IPS-15b (cell line): Measurements from ENCODE around the gene NXPH3.

ENCODE experiments used
- H3K27me3 ChIP-seq: one replicate; pipeline ENCODE4 v1.6.1; 2013; ENCODE audit warnings: low read length; ENCODE audit not compliant: control insufficient read depth, insufficient read depth
- H3K36me3 ChIP-seq: one replicate; pipeline ENCODE4 v1.6.1; 2013; ENCODE audit warnings: low read length; ENCODE audit not compliant: control insufficient read depth, insufficient read depth
- H3K4me1 ChIP-seq: one replicate; pipeline ENCODE4 v1.6.1; 2013; ENCODE audit warnings: mild to moderate bottlenecking, low read length; ENCODE audit not compliant: control insufficient read depth, insufficient read depth
- H3K4me3 ChIP-seq: one replicate; pipeline ENCODE4 v1.5.1; 2013; ENCODE audit warnings: low read depth, low read length
- H3K9ac ChIP-seq: one replicate; pipeline ENCODE4 v1.6.1; 2013; ENCODE audit warnings: low read depth, mild to moderate bottlenecking, low read length
- H3K9me3 ChIP-seq: one replicate; pipeline ENCODE4 v1.6.1; 2013; ENCODE audit warnings: mild to moderate bottlenecking, low read length; ENCODE audit not compliant: control insufficient read depth, insufficient read depth

The NXPH3 gene

DNA sequence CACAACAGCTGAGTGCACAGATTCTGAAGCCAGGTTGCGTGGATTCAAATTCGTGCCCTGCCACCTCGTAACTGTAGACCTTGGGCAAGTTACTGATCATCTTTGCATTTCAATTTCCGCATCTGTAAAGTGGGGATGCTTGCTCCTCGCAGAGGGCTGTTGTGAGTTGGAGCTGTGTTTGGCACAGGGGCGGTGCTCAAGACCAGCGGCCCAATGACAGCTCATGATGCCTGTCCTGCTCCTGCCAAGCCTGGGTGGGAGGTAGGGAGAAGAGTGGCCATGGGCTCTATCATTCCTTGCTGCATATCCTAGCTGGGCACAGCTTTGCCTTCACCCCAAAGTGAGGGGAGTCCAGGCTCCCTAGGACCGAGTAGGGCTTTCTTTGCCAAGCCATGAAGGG lies 12.6 kb downstream of the NXPH3 start:
- Histone ChIP-seq H3K27me3 (no peaks in the 10 kb centered on the region), H3K9me3 (no peaks in the 10 kb centered on the region), H3K36me3 (no peaks in the 10 kb centered on the region), H3K4me1 (no peaks in the 10 kb centered on the region), H3K9ac (no peak overlapping the region), H3K4me3 (no peak overlapping the region)

GRCh38 chr17:49588726-49589576 lies 13.3 kb downstream of the NXPH3 start:
- no peaks in the 10 kb centered on the region for H3K4me1 ChIP-seq
- no peak overlapping the region for H3K4me3 ChIP-seq
- no peak overlapping the region for H3K9ac ChIP-seq
- H3K9me3 ChIP-seq: no peaks in the 10 kb centered on the region
- no peaks in the 10 kb centered on the region for H3K36me3 ChIP-seq
- H3K27me3 ChIP-seq: no peaks in the 10 kb centered on the region

- H3K4me1 ChIP-seq: no peaks in the 10 kb centered on the region
- no peak overlapping the region for H3K4me3 ChIP-seq
- no peak overlapping the region for H3K9ac ChIP-seq
- H3K9me3 ChIP-seq: no peaks in the 10 kb centered on the region
- no peaks in the 10 kb centered on the region for H3K27me3 ChIP-seq
- H3K36me3 ChIP-seq: no peaks in the 10 kb centered on the region
Measured at GRCh38 chr17:49589577-49589927, 13.9 kb downstream of the NXPH3 start.

DNA sequence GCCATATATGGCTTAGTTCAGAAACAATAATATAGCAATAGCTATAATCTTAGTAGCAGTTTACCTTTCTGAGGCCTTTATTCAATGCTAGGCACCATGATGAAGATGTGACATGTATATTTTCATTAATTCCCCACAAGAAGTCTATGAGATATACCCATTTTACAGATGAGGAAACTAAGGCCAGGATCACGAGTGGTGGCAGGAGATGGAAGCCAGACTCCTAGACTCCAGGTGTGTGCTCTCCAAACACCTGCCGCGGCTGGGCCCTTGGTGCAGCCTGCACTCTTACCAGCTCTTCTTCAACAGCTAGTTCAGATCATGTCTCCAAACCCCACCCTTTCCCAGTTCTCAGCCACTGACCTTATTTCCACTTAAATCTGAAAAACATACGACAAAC lies 15.2 kb downstream of the NXPH3 start:
- Histone ChIP-seq H3K27me3 (no peaks in the 10 kb centered on the region), H3K4me3 (no peak overlapping the region), H3K4me1 (no peaks in the 10 kb centered on the region), H3K9me3 (no peaks in the 10 kb centered on the region), H3K9ac (no peak overlapping the region), H3K36me3 (no peaks in the 10 kb centered on the region)

- Histone ChIP-seq H3K27me3 (no peaks in the 10 kb centered on the region), H3K4me1 (no peaks in the 10 kb centered on the region), H3K9me3 (no peaks in the 10 kb centered on the region), H3K9ac (no peak overlapping the region), H3K4me3 (no peak overlapping the region), H3K36me3 (no peaks in the 10 kb centered on the region)
Measured at GRCh38 chr17:49592263-49592662, 16.6 kb downstream of the NXPH3 start.

- no peak overlapping the region for H3K4me3 ChIP-seq
- peaks cover 4% of the 10 kb centered on the region for H3K36me3 ChIP-seq
- no peak overlapping the region for H3K9ac ChIP-seq
- no peaks in the 10 kb centered on the region for H3K27me3 ChIP-seq
- H3K4me1 ChIP-seq: no peaks in the 10 kb centered on the region
- H3K9me3 ChIP-seq: no peaks in the 10 kb centered on the region
Measured at GRCh38 chr17:49595328-49595727, 19.7 kb downstream of the NXPH3 start.

- H3K4me1 ChIP-seq: no peaks in the 10 kb centered on the region
- no peak overlapping the region for H3K9ac ChIP-seq
- no peaks in the 10 kb centered on the region for H3K9me3 ChIP-seq
- H3K27me3 ChIP-seq: no peaks in the 10 kb centered on the region
- H3K36me3 ChIP-seq: peaks cover 4% of the 10 kb centered on the region
- H3K4me3 ChIP-seq: no peak overlapping the region
Measured at GRCh38 chr17:49595980-49596379, 20.3 kb downstream of the NXPH3 start.

DNA sequence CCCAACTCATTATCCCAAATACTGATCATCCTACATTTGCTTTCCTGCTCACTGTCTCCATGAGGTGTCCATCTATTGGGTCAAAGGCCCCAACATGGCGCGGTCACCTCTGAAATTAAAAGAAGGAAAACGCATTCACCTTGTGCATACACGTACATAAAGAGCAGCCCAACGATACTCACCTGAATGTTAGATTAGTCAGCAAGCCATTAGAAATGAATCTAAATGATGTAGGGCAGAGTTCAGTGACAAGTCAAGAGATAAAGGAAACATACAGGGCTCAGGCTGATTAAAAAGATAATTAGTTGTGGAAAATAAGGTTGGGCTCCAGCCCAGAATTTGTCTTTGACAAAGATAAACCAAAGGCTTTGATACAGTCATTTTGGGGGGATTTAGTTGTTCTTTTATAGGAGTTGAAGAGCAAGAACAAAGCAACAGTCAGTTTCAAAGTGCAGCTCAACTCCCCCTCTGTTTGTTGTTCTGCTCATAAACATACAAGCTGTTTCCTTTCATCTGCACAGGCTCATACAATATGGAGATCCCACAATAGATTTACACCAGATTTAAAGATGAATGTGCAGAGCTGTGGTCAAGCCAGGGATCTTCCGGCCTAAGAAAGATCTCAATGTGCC lies 21.1 kb downstream of the NXPH3 start:
- H3K27me3 ChIP-seq: no peaks in the 10 kb centered on the region
- peaks cover 4% of the 10 kb centered on the region for H3K36me3 ChIP-seq
- H3K9ac ChIP-seq: no peak overlapping the region

DNA sequence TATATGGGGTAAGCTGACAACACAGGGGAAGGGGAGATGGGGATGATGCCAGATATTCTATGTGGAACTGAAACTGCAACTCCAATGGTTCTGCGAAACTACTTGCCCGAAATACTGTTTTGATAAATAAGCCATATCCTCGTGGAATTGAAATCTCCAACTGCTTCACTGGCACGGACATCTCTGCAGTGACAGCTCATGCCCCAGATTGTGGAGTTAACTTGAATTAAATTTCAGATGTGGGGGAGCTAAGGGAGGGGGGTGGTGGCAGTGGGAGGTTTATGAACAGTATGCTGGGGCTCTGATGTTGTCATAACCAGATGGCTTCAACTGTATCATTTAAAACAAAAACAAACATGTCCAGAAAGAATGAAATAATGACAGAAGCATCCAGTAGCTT lies 21.8 kb downstream of the NXPH3 start:
- no peaks in the 10 kb centered on the region for H3K27me3 ChIP-seq
- no peaks in the 10 kb centered on the region for H3K4me1 ChIP-seq
- no peak overlapping the region for H3K4me3 ChIP-seq
- peaks cover 4% of the 10 kb centered on the region for H3K36me3 ChIP-seq
- H3K9ac ChIP-seq: no peak overlapping the region
- H3K9me3 ChIP-seq: no peaks in the 10 kb centered on the region

More for the DNA sequence above, 21.1 kb downstream of the NXPH3 start:
- Histone ChIP-seq H3K9me3 (no peaks in the 10 kb centered on the region), H3K4me3 (no peak overlapping the region), H3K4me1 (no peaks in the 10 kb centered on the region)

- Histone ChIP-seq H3K9me3 (no peaks in the 10 kb centered on the region), H3K9ac (no peak overlapping the region), H3K4me1 (no peaks in the 10 kb centered on the region), H3K4me3 (no peak overlapping the region), H3K27me3 (no peaks in the 10 kb centered on the region), H3K36me3 (peaks cover 4% of the 10 kb centered on the region)
Measured at GRCh38 chr17:49597928-49598655, 22.4 kb downstream of the NXPH3 start.

DNA sequence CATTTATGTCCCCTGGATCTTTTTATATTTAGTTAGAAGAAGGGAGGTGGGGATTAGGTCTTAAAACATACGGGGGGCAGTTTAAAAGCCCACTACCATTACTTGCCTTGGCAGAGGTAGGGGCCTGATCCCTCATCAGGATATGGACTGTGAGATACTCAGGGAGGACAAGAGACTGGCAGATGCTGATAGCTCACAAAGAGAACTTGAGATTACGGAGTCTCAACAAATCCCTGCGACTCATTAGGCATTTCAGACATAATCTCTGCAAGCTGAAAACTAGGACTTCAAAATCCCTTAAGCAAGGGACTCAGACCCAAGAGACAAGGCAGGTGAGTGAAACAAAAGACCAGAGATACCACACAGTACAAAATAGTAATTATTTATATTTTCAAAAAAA lies 23.2 kb downstream of the NXPH3 start:
- no peaks in the 10 kb centered on the region for H3K27me3 ChIP-seq
- H3K4me1 ChIP-seq: no peaks in the 10 kb centered on the region
- H3K9ac ChIP-seq: no peak overlapping the region
- H3K9me3 ChIP-seq: no peaks in the 10 kb centered on the region
- no peak overlapping the region for H3K4me3 ChIP-seq
- peaks cover 4% of the 10 kb centered on the region for H3K36me3 ChIP-seq

DNA sequence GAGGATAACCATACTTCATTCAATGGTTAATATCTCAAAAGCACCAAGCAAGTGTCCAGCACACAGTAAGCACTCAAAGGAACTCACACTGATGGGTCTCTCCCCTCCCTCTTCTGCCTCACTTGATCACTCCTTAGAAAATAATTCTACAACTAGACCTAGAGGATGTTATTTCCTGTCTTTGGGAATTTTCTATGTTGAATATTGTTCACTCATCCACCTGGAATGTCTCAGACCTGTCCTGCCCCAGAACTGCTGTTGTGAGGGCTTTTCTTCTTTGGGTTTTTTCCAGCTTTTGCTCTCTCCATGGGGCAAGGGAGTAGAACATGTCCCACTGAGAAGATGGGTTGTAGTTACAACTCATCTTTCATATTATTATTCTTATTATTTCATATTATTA lies 25.3 kb downstream of the NXPH3 start:
- Histone ChIP-seq H3K4me1 (no peaks in the 10 kb centered on the region), H3K4me3 (no peak overlapping the region), H3K9ac (no peak overlapping the region), H3K36me3 (peaks cover 4% of the 10 kb centered on the region), H3K9me3 (no peaks in the 10 kb centered on the region), H3K27me3 (no peaks in the 10 kb centered on the region)
